B cell (primary cell): ENCODE measurements around the gene ABCG5. TPM values are rescaled to one million over a fixed set of nuclear protein-coding genes. Genes with fewer than 3 reads are reported as not detected.

Experiments used
- ATAC-seq: fragments of 200-7000 bp; cut with Tn5 transposase; one replicate; pipeline ENCODE4 v1.10.0; 2021; ENCODE audit warnings: low read depth, mild to moderate bottlenecking, moderate number of reproducible peaks, moderate library complexity
- CTCF ChIA-PET: fragments of 350-600 bp; sonication (Branson Sonifier 250); formaldehyde crosslinking; loops from one replicate; lab custom pipeline; 2021; ENCODE audit warnings: antibody characterized with exemption, inconsistent platforms; lab: Charles Lee
- POLR2A ChIA-PET: fragments of 350-600 bp; sonication (Branson Sonifier 250); formaldehyde crosslinking; loops from one replicate; lab custom pipeline; 2021; ENCODE audit warnings: antibody characterized with exemption; lab: Charles Lee
- DNase-seq: peaks from one replicate; pipeline ENCODE4 v3.0.0; 2013
- H2AFZ ChIP-seq: 2 replicates; pipeline ENCODE4 v1.6.1; 2012; ENCODE audit warnings: mild to moderate bottlenecking, low read depth, low read length; ENCODE audit not compliant: insufficient read depth, poor library complexity, severe bottlenecking
- H3K27ac ChIP-seq, 2 donors: 1 replicate in 1 of 2; 2 replicates in 1 of 2; pipeline ENCODE4 v1.5.1; 2012 to 2013; ENCODE audit warnings: low read length in 2 of 2, mild to moderate bottlenecking in 2 of 2, moderate library complexity in 1 of 2
- H3K27me3 ChIP-seq, 4 experiments: fragments of 200-600 bp in 1 of 4; sonication (generic) in 1 of 4; replicated peaks in 1 of 4; 1 replicate in 2 of 4; 2 replicates in 2 of 4; pipeline versions ENCODE4 v1.6.1 to v1.7.0; 2013 to 2016; ENCODE audit warnings: low read length in 3 of 4, mild to moderate bottlenecking in 2 of 4, mixed read lengths in 1 of 4, moderate library complexity in 1 of 4; ENCODE audit not compliant: insufficient read depth in 4 of 4, control insufficient read depth in 3 of 4; ENCODE audit errors: control extremely low read depth in 1 of 4
- H3K36me3 ChIP-seq, 2 experiments: replicated peaks in 1 of 2; 1 replicate in 1 of 2; 2 replicates in 1 of 2; pipeline versions ENCODE4 v1.6.1 to v1.7.1; 2013; ENCODE audit warnings: low read length in 1 of 2; ENCODE audit not compliant: insufficient read depth in 2 of 2, control insufficient read depth in 1 of 2; ENCODE audit errors: control extremely low read depth in 1 of 2, extremely low read depth in 1 of 2
- H3K4me1 ChIP-seq, 2 donors: fragments of 200-600 bp in 1 of 2; sonication (generic) in 1 of 2; 1 replicate in 1 of 2; 2 replicates in 1 of 2; pipeline versions ENCODE4 v1.5.1 to v1.6.1; 2013 to 2017; ENCODE audit warnings: low read length in 2 of 2; ENCODE audit not compliant: control insufficient read depth in 2 of 2, insufficient read depth in 2 of 2
- H3K4me2 ChIP-seq: replicated peaks from 2 replicates; pipeline ENCODE3; 2012; ENCODE audit warnings: mild to moderate bottlenecking, low read depth, low read length; ENCODE audit not compliant: poor library complexity, severe bottlenecking
- H3K4me3 ChIP-seq, 5 experiments: fragments of 200-600 bp in 1 of 5; sonication (generic) in 1 of 5; 1 replicate in 3 of 5; 2 replicates in 2 of 5; pipeline versions ENCODE4 v1.5.1 to v1.7.0; 2011 to 2016; ENCODE audit warnings: low read length in 4 of 5, mild to moderate bottlenecking in 4 of 5, low read depth in 2 of 5, control low read depth in 1 of 5, moderate library complexity in 1 of 5; ENCODE audit not compliant: insufficient read depth in 1 of 5; ENCODE audit errors: control extremely low read depth in 1 of 5, extremely low read depth in 1 of 5
- H3K79me2 ChIP-seq: fragments of 200-600 bp; sonication (generic); one replicate; pipeline ENCODE4 v1.6.0; 2016; ENCODE audit warnings: low read length; ENCODE audit not compliant: control insufficient read depth, insufficient read depth
- H3K9ac ChIP-seq: fragments of 200-600 bp; sonication (generic); 2 replicates; pipeline ENCODE4 v1.6.1; 2017; ENCODE audit warnings: mild to moderate bottlenecking, low read length, moderate library complexity
- H3K9me3 ChIP-seq, 3 donors: one replicate each; pipeline versions ENCODE4 v1.6.1 to v1.7.1; 2013; ENCODE audit warnings: low read length in 2 of 3; ENCODE audit not compliant: control insufficient read depth in 2 of 3, insufficient read depth in 1 of 3; ENCODE audit errors: control extremely low read depth in 1 of 3
- H4K20me1 ChIP-seq: 2 replicates; pipeline ENCODE4 v1.6.0; 2012; ENCODE audit warnings: mild to moderate bottlenecking, low read length; ENCODE audit not compliant: insufficient read depth, control insufficient read depth, poor library complexity, severe bottlenecking
- H3K27ac Mint-ChIP-seq: one replicate; pipeline ENCODE4 v1.8.0; 2021; ENCODE audit warnings: mixed read lengths
- H3K27me3 Mint-ChIP-seq: one replicate; pipeline ENCODE4 v1.8.0; 2021; ENCODE audit warnings: mixed read lengths
- H3K4me1 Mint-ChIP-seq: one replicate; pipeline ENCODE4 v1.8.0; 2021; ENCODE audit warnings: mixed read lengths
- H3K4me3 Mint-ChIP-seq: one replicate; pipeline ENCODE4 v1.8.0; 2021; ENCODE audit warnings: mixed read lengths
- H3K9me3 Mint-ChIP-seq: one replicate; pipeline ENCODE4 v1.8.0; 2022; ENCODE audit warnings: mixed read lengths; ENCODE audit not compliant: insufficient read depth
- EZH2 ChIP-seq: IDR thresholded peaks from 2 replicates; pipeline ENCODE4 v1.6.1; 2012; ENCODE audit warnings: borderline replicate concordance, low read depth, mild to moderate bottlenecking, moderate library complexity, low read length; ENCODE audit not compliant: insufficient read depth, poor library complexity, severe bottlenecking
- WGBS: methylation state at CpG from one replicate; pipeline ENCODE4 v1.1.5; 2013; ENCODE audit warnings: missing lambda C conversion rate; ENCODE audit not compliant: insufficient coverage; 5-methylcytosine and 5-hydroxymethylcytosine counted together
- intact Hi-C: fragments of 100-400 bp; cut with micrococcal nuclease; formaldehyde crosslinking; loops from one replicate; pipeline ENCODE4 v1.10.0; 2022
- polyA plus RNA-seq: library from polyadenylated mRNA; depleted of rRNA; stranded (reverse); fragments of >200 nt; gene quantifications from 2 replicates; pipeline ENCODE4 v1.2.3, GENCODE V29; 2012
- total RNA-seq, 2 donors: library from RNA; stranded (reverse); fragments of 120-200 nt in 1 of 2; gene quantifications; 1 replicate in 1 of 2; 2 replicates in 1 of 2; pipeline versions ENCODE4 v1.2.3 to v1.2.4, GENCODE V29; 2013 to 2022
- TF ChIP-seq, protein P1 (sequence below): fragments of 200-600 bp; IDR thresholded peaks from one replicate; pipeline ENCODE4 v1.8.0; 2022; ENCODE audit warnings: antibody characterized with exemption, mild to moderate bottlenecking

ABCG5 gene
- total and polyA plus RNA-seq, 2 donors (not counting 1 experiment from before 2014, with no cell fraction given) = not detected

DNA sequence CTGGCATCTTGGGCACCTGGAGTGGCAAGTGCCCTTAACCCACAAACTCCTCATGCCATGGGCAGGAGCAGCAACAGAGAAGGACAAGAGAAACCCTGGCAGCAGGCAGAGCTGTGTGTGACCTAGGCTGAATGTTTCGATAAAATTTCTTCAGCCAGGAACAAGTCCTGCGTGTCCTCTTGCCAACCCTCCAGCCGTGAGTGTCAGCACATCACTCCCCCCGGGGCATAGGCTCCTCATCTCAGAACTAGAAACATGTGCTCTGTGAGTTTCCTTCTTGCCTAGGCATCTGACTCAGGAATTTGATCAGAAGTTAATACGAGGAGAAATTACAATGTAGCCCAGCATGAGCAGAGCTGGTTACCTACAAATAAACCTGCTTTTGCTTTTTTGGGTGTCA, 2.3 kb upstream of the ABCG5 start:
- no peaks in the 10 kb centered on the region for H3K4me1 ChIP-seq
- H3K9ac ChIP-seq = no peak overlapping the region
- TF ChIP-seq, protein P1, sequence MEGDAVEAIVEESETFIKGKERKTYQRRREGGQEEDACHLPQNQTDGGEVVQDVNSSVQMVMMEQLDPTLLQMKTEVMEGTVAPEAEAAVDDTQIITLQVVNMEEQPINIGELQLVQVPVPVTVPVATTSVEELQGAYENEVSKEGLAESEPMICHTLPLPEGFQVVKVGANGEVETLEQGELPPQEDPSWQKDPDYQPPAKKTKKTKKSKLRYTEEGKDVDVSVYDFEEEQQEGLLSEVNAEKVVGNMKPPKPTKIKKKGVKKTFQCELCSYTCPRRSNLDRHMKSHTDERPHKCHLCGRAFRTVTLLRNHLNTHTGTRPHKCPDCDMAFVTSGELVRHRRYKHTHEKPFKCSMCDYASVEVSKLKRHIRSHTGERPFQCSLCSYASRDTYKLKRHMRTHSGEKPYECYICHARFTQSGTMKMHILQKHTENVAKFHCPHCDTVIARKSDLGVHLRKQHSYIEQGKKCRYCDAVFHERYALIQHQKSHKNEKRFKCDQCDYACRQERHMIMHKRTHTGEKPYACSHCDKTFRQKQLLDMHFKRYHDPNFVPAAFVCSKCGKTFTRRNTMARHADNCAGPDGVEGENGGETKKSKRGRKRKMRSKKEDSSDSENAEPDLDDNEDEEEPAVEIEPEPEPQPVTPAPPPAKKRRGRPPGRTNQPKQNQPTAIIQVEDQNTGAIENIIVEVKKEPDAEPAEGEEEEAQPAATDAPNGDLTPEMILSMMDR = no peak
- no peak for TF ChIP-seq EZH2
- no peak overlapping the region for H3K27ac ChIP-seq
- DNase-seq (no peak), ATAC-seq (no peak)
- ChIA-PET POLR2A (no interaction called here), CTCF (no interaction called here)
- no peak overlapping the region for H3K4me2 ChIP-seq
- no peak overlapping the region for H2AFZ ChIP-seq
- H3K27me3 ChIP-seq = peaks cover 0 to 4% (median 0%) of the 10 kb centered on the region in 4 experiments
- no peaks in the 10 kb centered on the region for H3K36me3 ChIP-seq
- WGBS = 90% methylated on average over 5 of the region's 5 CpGs
- Mint-ChIP-seq H3K4me1 (no peaks in the 10 kb centered on the region), H3K27me3 (peaks cover 5% of the 10 kb centered on the region), H3K27ac (no peak overlapping the region), H3K4me3 (no peak overlapping the region), H3K9me3 (no peaks in the 10 kb centered on the region)
- intact Hi-C loops = no loop called here
- no peaks in the 10 kb centered on the region for H3K9me3 ChIP-seq
- no peaks in the 10 kb centered on the region for H3K79me2 ChIP-seq
- H3K4me3 ChIP-seq = no peak overlapping the region
- H4K20me1 ChIP-seq = no peaks in the 10 kb centered on the region

DNA sequence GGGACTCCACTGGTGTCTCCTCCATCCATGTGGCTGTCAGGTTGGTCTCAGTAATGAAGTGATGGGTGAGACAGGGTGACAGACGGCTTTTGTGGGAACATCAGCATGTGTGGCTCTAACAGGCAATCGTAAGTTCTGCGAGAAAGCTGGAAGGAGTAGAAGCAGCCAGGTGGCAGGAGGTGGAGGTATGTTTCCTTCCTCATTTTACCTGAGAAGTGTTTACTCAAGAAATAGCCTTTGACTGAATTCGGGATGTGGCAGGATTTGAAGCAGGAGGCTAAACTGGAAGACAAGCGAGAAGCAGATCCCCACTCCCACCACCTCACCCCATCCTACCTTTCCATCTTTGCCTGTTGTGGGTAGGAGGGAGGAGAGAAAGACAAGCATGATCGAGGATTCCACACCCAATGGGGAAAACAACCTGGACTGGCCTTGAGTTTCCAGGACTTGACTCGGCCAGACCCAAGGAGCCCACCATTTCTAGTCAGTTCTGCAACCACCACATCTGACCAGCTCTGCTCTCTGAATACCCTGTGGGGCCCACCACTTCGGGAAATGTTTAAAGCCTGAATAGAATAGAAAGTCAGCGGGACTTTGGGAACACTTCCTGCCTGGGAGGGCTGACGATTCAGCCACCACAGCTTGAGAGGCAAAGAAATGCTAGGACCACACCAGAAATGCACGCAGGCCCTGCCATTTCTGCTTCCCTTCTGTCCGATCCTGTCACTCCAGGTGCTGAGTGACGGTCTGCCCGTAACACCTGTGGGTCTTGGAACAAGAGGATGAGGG, 1.3 kb upstream of the ABCG5 start:
- ATAC-seq (no peak), DNase-seq (no peak)
- Histone ChIP-seq H3K9me3 (no peaks in the 10 kb centered on the region), H3K27ac (no peak overlapping the region), H3K36me3 (no peaks in the 10 kb centered on the region), H3K27me3 (peaks cover 0 to 4% (median 0%) of the 10 kb centered on the region in 4 experiments), H3K9ac (no peak overlapping the region), H2AFZ (no peak overlapping the region), H3K79me2 (no peaks in the 10 kb centered on the region), H3K4me3 (no peak overlapping the region), H3K4me1 (no peaks in the 10 kb centered on the region), H4K20me1 (no peaks in the 10 kb centered on the region), H3K4me2 (no peak overlapping the region)
- H3K4me3 Mint-ChIP-seq = no peak overlapping the region
- 69% methylated on average over 7 of the region's 14 CpGs for WGBS
- intact Hi-C loops = no loop called here
- ChIA-PET POLR2A (no interaction called here), CTCF (no interaction called here)
- H3K9me3 Mint-ChIP-seq = no peaks in the 10 kb centered on the region
- H3K27ac Mint-ChIP-seq = no peak overlapping the region
- TF ChIP-seq EZH2 = no peak
- TF ChIP-seq, protein P1 = no peak
- H3K27me3 Mint-ChIP-seq = peaks cover 5% of the 10 kb centered on the region
- H3K4me1 Mint-ChIP-seq = no peaks in the 10 kb centered on the region
